Left renal cortex interstitium (tissue), 4 donors: Measurements from ENCODE around the gene PDF. TPM values are rescaled to one million over a fixed set of nuclear protein-coding genes. Genes with fewer than 3 reads are reported as not detected.

ENCODE experiments used
- DNase-seq, 4 donors: peaks; one replicate each; pipeline ENCODE4 v3.0.0-alpha.2; 2013; ENCODE audit warnings: low read depth in 4 of 4, low spot score in 2 of 4, missing footprints in 1 of 4
- polyA plus RNA-seq, 4 donors: library from polyadenylated mRNA; unstranded; fragments of 120-200 nt; gene quantifications; one replicate each; pipeline ENCODE4 v1.2.1, GENCODE V29; 2013; ENCODE audit not compliant: insufficient read length in 4 of 4

PDF gene
- polyA plus RNA-seq, 4 donors, result 2.1 to 9.3 (median 5.4) TPM

DNA sequence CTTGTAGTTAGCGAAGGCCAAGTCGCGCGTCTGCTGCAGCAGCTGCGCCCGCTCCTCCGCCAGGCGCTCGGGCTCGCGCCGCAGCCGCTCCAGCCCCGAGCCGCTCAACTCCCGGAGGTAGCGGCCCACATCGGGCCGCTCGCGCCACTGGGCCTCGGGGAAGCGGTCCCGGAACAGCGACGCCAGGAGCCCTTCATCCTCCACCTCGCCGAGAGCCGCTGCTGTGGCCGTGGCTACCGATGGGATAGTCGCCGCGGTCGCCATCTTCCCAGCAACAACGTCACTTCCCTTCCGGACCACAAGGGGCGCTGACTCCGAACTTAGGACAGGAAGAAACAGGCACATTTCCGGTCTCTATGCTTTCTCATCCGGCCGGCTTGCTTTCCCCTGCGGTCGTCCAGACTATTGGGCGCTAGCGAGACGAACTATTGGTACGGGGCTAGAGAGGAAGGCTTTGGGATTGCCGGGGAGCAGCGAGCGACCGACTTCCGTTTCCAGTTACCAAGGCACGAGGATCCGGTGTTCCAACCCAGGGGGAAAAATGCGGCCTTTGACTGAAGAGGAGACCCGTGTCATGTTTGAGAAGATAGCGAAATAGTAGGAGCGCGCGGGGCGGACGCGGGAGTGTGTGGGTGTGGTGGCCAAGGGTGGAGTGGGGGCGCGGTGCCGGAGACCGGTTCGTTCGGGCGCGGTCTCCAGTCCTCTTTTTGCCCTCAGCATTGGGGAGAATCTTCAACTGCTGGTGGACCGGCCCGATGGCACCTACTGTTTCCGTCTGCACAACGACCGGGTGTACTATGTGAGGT is 9.1 kb upstream of the PDF start, which contains the start of the genes COG8 and NIP7:
TSS of gene COG8 (minus strand) at position 276 of the 806 bp plus-strand sequence. CDS start at position 264, 12 bp downstream.
TSS of gene NIP7 (plus strand) at position 484 of the 806 bp plus-strand sequence. CDS start at position 542, 58 bp downstream.
- peak; percentile 92 to 98 (median 95) for DNase-seq

DNA sequence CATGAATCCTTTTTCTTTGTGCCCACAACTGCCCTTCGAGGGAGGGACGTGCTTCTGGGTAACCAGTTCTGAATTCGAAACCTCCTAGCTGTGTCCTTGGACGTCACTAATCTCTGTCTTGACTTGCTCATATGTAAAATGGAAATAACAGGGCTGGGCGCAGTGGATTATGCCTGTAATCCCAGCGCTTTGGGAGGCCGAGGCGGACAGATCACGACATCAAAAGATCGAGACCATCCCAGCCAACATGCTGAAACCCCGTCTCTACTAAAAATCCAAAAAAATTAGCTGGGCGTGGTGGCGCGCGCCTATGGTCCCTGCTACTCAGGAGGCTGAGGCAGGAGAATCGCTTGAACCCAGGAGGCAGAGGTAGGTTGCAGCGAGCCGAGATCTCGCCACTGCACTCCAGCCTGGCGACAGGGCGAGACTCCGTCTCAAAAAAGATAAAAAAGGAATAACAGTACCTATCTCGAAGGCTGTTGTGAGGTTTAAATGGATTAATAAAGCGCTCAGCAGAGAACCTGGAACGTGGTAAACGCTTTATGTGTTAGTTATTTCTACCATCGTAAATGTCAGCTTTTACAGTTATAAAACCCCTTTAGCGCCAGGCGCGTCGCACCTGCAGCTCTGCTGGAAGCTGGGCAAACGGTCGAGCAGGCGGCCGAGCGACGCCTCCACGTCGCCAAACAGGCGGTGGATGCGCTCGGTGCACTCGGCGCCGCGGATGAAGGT is 8.3 kb upstream of the PDF start:
- DNase-seq, result no peak

DNA sequence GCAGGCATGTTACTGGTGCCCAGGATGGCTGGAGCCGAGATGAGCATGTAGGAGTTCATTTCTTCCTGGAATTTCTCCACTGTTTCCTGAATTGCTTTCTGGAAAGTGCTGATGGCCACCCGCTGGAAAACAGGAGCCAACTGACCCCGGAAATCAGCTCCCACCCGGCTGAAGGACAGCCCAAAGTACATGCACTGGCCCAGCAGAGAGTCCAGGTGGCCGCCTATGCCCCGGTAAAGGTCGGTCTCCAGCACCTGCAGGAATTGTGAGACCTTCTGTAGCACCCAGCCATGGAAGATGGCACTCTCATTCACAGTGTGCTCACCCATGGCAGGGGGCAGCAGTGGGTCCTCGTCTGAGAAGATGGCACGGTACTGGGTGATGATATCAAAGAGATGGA is 4.3 kb upstream of the PDF start:
- DNase-seq, result no peak

DNA sequence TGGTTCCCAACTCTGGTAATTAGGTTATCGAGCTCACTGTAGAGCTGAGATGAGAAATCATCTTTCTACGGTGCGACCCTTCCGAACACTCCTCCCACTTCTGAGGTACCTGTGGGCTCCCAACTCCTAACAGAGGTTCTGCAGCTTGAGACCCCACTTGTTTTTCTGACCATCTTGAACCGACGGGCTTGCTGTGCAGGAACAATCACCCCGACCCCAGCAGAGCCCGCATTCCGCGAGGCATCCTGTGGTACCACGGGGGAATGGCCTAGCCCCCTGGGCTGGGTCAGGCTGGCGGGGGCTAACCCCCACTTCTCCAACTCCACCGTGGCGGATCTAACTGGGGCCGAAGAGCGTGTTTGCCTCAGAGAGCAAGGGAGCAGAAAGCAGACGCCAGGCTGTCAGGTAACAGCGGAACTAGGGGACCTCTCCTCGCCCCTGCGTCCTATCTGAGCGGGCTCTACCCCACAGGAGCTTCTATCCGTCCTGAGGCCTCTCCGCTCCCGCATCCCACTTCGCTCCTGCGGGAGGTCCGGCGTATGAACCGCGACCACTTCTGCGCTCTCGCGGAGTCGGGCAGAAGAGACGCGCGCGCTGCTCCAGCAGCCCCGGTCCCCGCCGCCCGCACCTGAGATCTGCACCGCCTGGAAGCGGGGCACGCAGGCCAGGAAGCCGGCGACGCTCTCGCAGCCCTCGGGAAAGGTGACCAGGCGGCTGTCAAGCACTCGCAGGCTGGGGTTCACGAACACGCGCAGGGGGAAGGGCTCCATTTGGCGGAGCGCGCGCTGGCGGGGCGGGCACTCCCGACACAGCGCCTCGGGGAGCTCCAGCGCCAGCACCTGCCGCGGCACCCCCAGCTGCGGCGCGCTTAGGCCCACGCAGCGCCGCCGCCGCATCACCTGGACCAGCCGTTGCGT is 761 bp downstream of the PDF start:
- DNase-seq, result no peak

DNA sequence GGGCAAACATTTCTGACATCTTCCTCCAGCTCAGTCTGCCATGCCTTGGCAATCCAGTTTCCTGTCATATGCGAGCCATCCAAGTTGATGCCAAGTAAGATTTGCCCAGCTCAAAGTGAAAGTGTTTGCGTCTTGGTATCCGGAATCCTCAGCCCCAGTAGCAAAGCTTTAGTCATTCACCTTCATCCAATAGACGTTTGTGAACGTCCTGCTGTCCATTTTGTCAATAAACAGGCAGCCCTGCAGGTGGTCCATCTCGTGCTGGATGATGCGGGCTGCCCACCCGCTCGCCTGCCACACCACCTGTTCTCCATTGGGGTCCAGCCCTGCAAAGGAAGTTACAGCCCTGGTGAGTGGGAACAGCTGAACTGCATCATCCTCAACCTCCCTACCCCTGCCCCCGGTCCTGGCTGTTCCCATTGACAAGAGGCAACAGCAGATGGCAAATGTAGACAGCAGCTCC is 1.5 kb downstream of the PDF start:
- DNase-seq, result no peak

DNA sequence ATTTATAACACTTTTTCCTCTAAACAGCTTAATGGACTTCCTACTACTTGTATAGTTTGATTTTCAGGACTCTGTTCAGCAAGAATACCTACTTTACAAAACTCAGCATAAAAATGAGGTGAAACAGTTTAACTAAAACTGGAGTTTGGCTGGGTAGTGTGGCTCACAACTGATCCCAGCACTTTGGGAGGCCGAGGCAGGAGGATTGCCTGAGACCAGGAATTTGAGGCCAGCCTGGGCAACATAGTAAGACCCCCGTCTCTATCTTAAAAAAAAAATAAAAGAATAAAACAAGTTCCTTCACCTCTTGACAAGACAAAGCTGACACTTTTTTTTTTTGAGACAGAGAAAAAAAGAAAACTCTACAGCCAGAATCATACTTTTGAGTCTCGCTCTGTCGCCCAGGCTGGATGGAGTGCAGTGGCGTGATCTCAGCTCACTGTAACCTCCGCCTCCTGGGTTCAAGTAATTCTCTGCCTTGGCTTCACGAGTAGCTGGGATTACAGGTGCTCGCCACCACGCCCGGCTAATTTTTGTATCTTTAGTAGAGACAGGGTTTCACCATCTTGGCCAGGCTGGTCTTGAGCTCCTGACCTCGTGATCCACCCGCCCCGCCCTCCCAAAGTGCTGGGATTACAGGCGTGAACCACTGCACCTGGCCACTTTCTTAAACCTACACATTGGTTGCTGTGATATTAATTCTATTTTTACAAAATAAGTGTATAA is 2.6 kb downstream of the PDF start:
- DNase-seq, result no peak

DNA sequence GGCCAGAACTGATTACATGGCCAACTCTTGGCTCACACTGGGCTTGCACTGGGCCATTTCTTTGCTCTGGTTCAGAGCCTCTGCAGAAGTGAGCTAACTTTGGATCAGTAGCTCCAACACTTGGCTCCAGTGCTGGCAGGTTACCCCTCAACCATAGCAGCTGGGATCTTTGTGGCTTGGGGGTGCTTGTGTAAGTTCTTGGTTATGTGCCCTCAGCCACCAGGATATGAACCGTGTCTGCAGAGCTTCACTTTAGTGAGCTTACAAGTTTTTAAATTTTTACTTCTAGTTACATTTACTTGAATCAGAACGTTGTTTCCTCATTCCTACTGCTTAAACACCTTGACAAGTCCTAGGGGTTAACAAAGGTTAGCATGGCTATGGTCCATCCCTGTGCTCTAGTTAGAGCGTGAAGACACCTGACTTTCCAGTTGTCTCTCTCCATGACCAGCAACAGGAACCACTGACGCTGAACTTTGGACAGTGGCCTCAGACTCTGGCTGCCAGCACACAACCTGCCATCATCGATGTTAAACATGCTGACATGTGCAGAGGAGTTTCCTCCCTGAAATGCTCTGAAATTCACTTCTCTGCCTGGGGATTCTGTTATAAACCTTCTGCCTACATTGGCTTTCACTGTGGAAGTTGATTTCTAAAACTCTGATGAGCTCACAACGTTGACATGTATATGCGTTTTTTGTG is 4.1 kb downstream of the PDF start:
- DNase-seq, result no peak

DNA sequence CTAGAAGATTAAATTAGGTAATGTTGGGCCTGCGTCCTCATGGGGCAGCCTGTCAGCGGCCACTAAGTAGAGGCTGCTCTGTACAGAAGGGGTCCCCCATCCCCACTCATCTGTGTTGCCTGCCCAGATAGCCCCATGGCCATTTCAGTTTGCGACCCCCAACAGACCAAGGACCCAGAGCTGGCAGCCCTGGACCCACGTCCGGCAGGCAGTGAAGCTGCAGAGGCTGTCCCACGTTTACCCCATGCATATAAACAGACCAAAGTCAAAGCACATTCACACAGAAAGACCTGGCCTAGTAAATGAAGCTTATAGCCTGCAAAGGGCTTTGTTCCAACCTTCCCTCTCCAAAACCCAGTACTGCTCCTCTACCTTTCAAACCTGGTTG is 4.6 kb downstream of the PDF start:
- no peak for DNase-seq

DNA sequence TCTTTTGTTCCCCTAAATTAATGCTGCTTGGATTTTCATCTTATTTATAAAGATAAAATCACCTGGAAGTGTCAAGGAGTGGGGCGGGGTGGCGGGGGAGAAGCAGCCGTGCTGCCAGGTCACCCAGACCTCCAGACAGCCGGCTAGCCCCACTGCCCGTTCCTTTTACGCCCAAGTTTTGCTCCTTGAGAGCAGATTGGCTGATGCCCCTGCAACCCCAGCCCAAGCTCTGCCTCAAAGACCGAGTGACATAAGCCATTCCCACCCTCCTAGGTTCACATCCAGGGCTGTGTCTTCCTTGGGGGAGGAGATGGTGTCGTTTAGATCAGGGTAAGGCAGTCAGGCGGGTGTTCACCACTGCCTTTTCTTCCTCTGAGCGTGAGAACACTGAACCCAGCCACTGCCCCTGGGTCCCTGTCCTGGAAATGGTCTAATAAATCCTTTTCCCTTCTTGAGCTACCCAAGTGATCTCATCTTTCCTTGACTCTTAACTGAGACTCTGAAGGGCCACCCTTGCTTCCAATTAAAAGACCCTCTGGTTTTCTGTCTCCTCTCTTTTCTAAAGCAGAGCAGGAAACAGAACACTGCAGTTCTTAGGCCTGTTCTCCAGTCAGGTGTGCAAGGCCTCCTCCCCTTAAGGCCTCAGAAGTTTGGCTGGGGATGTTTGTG is 5.7 kb downstream of the PDF start:
- DNase-seq, result no peak

DNA sequence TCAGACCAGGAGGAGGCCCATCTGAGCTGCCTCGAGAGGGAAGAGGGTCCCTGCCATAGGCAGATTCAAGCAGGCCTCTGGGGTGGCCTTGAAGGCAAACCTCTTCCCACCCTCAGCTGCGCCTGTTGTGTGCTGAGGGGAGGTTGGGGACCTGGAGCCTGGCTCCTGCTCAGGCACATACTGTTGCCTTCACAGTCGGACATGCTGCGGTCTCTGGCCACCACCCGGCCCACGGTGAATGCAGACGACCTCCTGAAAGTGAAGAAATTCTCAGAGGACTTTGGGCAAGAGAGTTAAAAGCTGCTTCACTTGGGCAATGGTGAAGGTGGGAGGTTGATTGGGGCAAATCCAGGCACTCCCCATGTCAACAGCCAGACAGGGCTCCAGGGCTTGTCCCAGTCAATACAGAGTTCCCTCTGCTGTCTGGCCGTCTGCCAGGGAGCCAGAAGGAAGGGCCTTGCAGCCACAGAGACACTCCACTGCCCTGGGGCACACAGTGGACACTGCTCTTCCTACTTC is 6.3 kb downstream of the PDF start:
- DNase-seq, result no peak

DNA sequence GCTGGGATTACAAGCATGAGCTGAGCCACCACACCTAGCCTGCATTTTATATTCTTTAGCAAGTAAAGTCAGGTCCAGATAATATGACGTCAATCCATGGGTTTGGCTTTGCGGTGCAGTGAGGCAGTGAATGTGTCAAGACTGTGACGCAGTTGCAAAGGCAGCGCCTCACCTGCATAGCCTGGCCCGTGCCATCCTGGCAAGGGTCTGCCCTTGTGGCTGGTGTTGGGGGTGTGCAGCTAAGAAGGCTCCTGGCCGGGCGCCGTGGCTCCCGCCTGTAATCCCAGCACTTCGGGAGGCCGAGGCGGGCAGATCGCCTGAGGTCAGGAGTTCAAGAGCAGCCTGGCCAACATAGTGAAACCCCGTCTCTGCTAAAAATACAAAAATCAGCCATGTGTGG is 7.0 kb downstream of the PDF start:
- DNase-seq, result no peak

DNA sequence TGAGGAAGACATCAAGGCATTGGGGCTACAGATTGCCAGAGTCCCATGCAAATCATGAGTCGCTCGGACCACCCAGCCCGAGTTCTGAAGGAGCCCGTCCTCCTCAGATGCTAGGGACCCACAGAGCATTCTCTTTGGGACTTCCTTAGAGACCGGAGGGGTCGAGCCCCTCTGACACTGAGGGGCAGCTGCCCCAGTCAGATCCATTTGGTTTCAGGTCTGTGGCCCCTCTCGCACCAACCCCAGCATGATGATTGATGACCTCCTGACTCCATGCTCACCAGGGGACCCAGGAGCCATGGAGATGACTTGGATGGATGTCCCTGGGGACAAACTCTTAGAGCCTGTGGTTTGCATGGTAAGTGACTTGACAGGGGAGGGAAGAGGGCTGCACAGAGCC is 8.0 kb downstream of the PDF start:
- DNase-seq, result no peak

DNA sequence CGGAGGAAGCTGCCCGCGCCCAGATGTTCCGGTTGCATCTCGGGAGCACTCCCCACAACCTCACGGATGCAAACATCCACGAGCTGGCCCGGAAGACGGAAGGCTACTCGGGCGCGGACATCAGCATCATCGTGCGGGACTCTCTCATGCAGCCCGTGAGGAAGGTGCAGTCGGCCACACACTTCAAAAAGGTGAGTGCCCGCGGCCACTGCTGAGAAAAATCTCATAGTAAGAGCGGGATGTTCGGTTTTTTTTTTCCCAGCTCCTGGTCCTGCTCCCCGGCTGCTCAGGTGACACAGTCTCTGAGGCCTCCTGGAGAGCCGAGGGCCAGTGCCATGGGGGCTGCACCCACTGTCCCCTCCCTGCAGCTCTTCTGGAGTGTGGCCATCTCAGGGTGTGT is 9.3 kb downstream of the PDF start:
- DNase-seq, result no peak

DNA sequence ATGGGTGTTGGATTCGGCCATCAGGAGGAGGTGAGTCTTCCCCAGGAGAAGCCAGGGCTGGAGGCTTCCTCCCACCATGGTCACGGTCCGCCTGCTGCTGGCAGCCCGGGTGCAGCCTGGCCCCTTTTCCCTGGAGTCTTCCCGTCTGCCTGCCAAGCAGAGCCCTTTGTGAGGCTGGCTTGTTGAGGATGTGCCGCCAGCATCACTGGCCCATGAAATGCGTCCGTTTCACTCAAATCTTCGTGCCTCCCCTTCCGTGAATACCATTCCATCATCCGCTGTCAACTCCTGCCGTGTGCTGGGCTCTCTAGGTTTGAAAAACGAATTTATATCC is 9.7 kb downstream of the PDF start:
- DNase-seq, result no peak

DNA sequence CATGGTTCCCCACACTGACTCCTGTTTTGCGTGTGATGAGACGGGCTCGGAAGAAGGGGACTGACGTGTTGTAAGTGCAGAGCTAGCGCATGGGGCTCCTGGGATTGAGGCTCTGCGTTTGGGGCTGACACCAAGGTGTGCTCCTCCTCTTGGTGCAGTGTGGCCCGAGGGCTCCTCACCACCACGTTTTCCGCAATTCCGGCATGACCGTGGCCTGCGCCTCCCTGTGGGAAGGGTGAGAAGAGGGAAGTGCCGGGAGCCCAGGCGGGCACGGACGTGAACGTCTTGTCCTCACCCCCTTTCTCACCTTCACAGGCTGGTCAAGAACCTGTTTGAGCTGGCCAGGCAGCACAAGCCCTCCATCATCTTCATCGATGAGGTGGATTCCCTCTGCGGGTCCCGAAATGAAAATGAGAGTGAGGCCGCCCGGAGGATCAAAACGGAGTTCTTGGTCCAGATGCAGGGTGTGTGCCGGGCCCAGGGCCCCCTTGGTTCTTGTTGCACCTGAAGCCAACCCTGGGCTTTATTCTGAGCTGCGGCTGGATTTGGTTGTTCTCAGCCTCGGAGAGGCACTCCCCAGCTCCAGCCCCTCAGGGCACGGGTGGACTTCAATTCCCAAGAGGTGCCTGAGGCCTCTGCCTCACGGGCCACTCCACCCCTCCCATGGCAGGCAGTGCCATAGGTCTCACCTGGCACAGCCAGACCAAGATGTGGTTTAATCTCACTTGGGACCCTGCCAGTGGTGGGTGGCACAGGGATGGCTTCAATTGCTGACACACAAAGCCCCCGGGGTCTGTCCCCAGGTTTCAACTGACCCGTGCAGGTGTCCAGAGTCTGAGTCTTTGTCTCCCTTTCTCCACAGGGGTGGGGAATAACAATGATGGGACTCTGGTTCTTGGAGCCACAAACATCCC is 10.3 kb downstream of the PDF start:
- no peak for DNase-seq

DNA sequence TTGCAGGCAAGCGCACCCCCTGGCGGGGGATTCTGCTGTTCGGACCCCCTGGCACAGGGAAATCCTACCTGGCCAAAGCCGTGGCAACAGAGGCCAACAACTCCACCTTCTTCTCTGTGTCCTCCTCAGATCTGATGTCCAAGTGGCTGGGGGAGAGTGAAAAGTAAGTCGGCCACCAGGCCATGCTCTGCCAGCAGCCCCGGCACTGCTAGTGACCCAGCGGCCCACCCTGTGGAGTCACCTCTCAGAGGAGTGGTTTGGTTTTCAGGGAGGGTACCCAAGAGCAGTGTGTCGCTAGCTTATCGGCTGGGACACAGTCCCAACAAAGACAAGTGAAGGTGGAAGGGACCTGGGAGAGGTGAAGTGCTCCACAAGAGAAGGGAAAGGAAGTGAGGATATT is 11.0 kb downstream of the PDF start:
- DNase-seq, result no peak

DNA sequence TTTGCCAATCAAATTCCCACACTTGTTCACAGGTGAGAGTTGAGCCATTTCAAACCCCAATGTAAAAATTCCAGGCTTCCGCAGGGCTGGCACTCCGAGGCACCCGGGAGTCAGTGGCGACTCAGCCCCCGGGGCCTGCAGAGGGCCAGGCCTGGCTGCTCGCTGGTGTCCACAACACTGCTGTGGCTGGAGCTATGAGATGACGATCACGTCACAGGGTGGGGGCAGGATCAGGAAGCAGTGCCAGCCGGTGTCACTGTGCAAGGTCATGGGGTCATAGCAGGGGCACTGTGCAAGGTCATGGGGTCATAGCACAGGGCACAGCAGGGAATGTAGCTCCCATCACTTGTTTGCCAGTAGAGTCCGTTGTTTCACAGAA is 11.5 kb downstream of the PDF start:
- no peak for DNase-seq
